Endothelial cell of umbilical vein (primary cell): Measurements from ENCODE around the gene MAGI1. TPM values are rescaled to one million over a fixed set of nuclear protein-coding genes. Genes with fewer than 3 reads are reported as not detected.

Source experiments
- BruUV-seq: library from RNA; stranded (reverse); fragments of 400-500 nt; replicated peaks from 2 replicates; lab custom pipeline; 2021; lab: Mats Ljungman, UMichigan
- CTCF ChIA-PET: fragments of 300-600, 350-600 bp; sonication (Branson Sonifier 250); formaldehyde crosslinking; loops from one replicate; lab custom pipeline; 2021; ENCODE audit warnings: antibody characterized with exemption, inconsistent platforms; lab: Charles Lee
- POLR2A ChIA-PET: fragments of 300-600, 350-600 bp; sonication (Branson Sonifier 250); formaldehyde crosslinking; loops from one replicate; lab custom pipeline; 2021; ENCODE audit warnings: antibody characterized with exemption, inconsistent platforms; lab: Charles Lee
- DNase-seq: peaks from one replicate; pipeline ENCODE4 v3.0.0-alpha.2; 2011; ENCODE audit warnings: low read depth, low spot score
- FAIRE-seq: peaks from 2 replicates; lab custom pipeline; 2011; peaks lifted over from hg19 to GRCh38; lab: Jason Lieb, UNC
- H2AFZ ChIP-seq: 2 replicates; pipeline ENCODE4 v1.6.0; 2012; ENCODE audit warnings: low read depth, low read length, control low read depth, inconsistent platforms
- H3K27ac ChIP-seq: 2 replicates; pipeline ENCODE4 v1.5.1; 2011; ENCODE audit warnings: low read depth, mild to moderate bottlenecking, control low read depth, low read length, moderate library complexity; ENCODE audit not compliant: insufficient read depth
- H3K27me3 ChIP-seq, 2 experiments: 2 replicates each; pipeline versions ENCODE4 v1.6.0 to v1.6.1; 2011; ENCODE audit warnings: low read length in 2 of 2, mixed read lengths in 1 of 2; ENCODE audit not compliant: control insufficient read depth in 2 of 2, insufficient read depth in 2 of 2
- H3K36me3 ChIP-seq, 2 experiments: 2 replicates in 1 of 2; 3 replicates in 1 of 2; pipeline ENCODE4 v1.5.1; 2011; ENCODE audit warnings: low read length in 2 of 2, mild to moderate bottlenecking in 1 of 2, moderate library complexity in 1 of 2; ENCODE audit not compliant: control insufficient read depth in 2 of 2, insufficient read depth in 2 of 2; ENCODE audit errors: extremely low read depth in 1 of 2
- H3K4me1 ChIP-seq: 3 replicates; pipeline ENCODE4 v1.5.1; 2011; ENCODE audit warnings: mild to moderate bottlenecking, low read length; ENCODE audit not compliant: control insufficient read depth, insufficient read depth; ENCODE audit errors: extremely low read depth
- H3K4me2 ChIP-seq: 2 replicates; pipeline ENCODE4 v1.6.1; 2011; ENCODE audit warnings: low read length, control low read depth, mixed read lengths; ENCODE audit not compliant: insufficient read depth
- H3K4me3 ChIP-seq, 3 experiments: fragments of 200-600 bp in 1 of 3; sonication (generic), shearing (Covaris generic) in 1 of 3; replicated peaks in 1 of 3; 2 replicates each; pipeline ENCODE4 v1.5.1; 2011 to 2016; ENCODE audit warnings: control low read depth in 3 of 3, low read length in 3 of 3, mild to moderate bottlenecking in 2 of 3, inconsistent platforms in 1 of 3, low read depth in 1 of 3, moderate library complexity in 1 of 3; ENCODE audit not compliant: insufficient read depth in 1 of 3
- H3K79me2 ChIP-seq: 2 replicates; pipeline ENCODE4 v1.6.0; 2012; ENCODE audit warnings: low read length, inconsistent platforms; ENCODE audit not compliant: control insufficient read depth, insufficient read depth
- H3K9ac ChIP-seq: replicated peaks from 2 replicates; pipeline ENCODE3; 2011; ENCODE audit warnings: low read length, control low read depth; ENCODE audit not compliant: insufficient read depth; ENCODE audit errors: extremely low read depth
- H3K9me1 ChIP-seq: replicated peaks from 3 replicates; pipeline ENCODE4 v1.6.0; 2011; ENCODE audit warnings: mild to moderate bottlenecking, low read length; ENCODE audit not compliant: control insufficient read depth, insufficient read depth; ENCODE audit errors: extremely low read depth
- H3K9me3 ChIP-seq: replicated peaks from 2 replicates; pipeline ENCODE4 v1.5.1; 2012; ENCODE audit warnings: low read length, inconsistent platforms; ENCODE audit not compliant: control insufficient read depth, insufficient read depth
- H4K20me1 ChIP-seq: replicated peaks from 2 replicates; pipeline ENCODE3; 2011; ENCODE audit warnings: mild to moderate bottlenecking, low read length; ENCODE audit not compliant: control insufficient read depth, insufficient read depth; ENCODE audit errors: extremely low read depth
- CTCF ChIP-seq, 2 donors: IDR thresholded peaks; 1 replicate in 1 of 2; 2 replicates in 1 of 2; pipeline ENCODE4 v1.5.1; 2011; ENCODE audit warnings: low read length in 2 of 2, mild to moderate bottlenecking in 2 of 2, moderate library complexity in 2 of 2, control low read depth in 1 of 2, inconsistent platforms in 1 of 2, low read depth in 1 of 2; ENCODE audit not compliant: insufficient read depth in 1 of 2; ENCODE audit errors: extremely low read depth in 1 of 2
- EZH2 ChIP-seq: IDR thresholded peaks from 2 replicates; pipeline ENCODE4 v1.6.1; 2012; ENCODE audit warnings: borderline replicate concordance, low read depth, mild to moderate bottlenecking, moderate library complexity, low read length, inconsistent platforms; ENCODE audit not compliant: severe bottlenecking
- FOS ChIP-seq: IDR thresholded peaks from 2 replicates; pipeline ENCODE4 v1.6.1; 2011; ENCODE audit warnings: mild to moderate bottlenecking, low read length, moderate library complexity, borderline replicate concordance; ENCODE audit not compliant: insufficient read depth
- GATA2 ChIP-seq: IDR thresholded peaks from 2 replicates; pipeline ENCODE4 v1.7.0; 2011; ENCODE audit warnings: low read depth, mild to moderate bottlenecking, moderate library complexity, mixed read lengths, low read length; ENCODE audit not compliant: insufficient read length, insufficient read depth
- JUN ChIP-seq: IDR thresholded peaks from 2 replicates; pipeline ENCODE4 v1.6.1; 2011; ENCODE audit warnings: borderline replicate concordance, low read depth; ENCODE audit not compliant: insufficient read length, insufficient read depth
- MAX ChIP-seq: IDR thresholded peaks from 2 replicates; pipeline ENCODE4 v1.6.1; 2011; ENCODE audit not compliant: insufficient read depth, insufficient read length
- MYC ChIP-seq: IDR thresholded peaks from one replicate; pipeline ENCODE4 v1.6.1; 2011; ENCODE audit warnings: mild to moderate bottlenecking, low read depth, low read length
- POLR2A ChIP-seq: IDR thresholded peaks from 2 replicates; pipeline ENCODE4 v1.6.1; 2012; ENCODE audit warnings: low read depth, mild to moderate bottlenecking, control low read depth, low read length
- POLR2AphosphoS5 ChIP-seq: IDR thresholded peaks from 2 replicates; pipeline ENCODE4 v1.6.1; 2012; ENCODE audit warnings: low read depth, mild to moderate bottlenecking, control low read depth, low read length, moderate library complexity; ENCODE audit not compliant: insufficient read depth
- dilution Hi-C: fragments of 300-500 bp; cut with MboI; formaldehyde crosslinking; loops from one replicate; pipeline ENCODE4 v1.15.0; 2019; ENCODE audit warnings: low sequenced_read_pairs; ENCODE audit not compliant: extremely low pct_ligation_motif_present
- intact Hi-C: fragments of 100-400 bp; cut with micrococcal nuclease; formaldehyde crosslinking; loops from one replicate; pipeline ENCODE4 v1.10.0; 2022
- polyA plus RNA-seq, 4 experiments: library from polyadenylated mRNA; depleted of rRNA in 3 of 4; stranded (reverse) in 3 of 4; unstranded in 1 of 4; fragments of >200 nt; gene quantifications; 2 replicates each; pipeline versions ENCODE4 v1.2.1 to v1.2.3, GENCODE V29; 2011 to 2012; ENCODE audit warnings: missing spikeins in 1 of 4
- total RNA-seq: library from RNA; stranded (reverse); gene quantifications from 2 replicates; pipeline ENCODE4 v1.2.3, GENCODE V29; 2021

The MAGI1 gene
- total and polyA plus RNA-seq, 2 donors (not counting 3 experiments of a cell fraction or from before 2014, with no cell fraction given), result 10.1 to 47.9 TPM

GRCh38 chr3:65955792-65956477 is 82.8 kb downstream of the MAGI1 start:
- Histone ChIP-seq H3K4me3 (peak overlapping the region in 1 of 3 experiments; percentile 29), H3K9ac (peak overlapping the region; percentile 13)

More at GRCh38 chr3:65955792-65956477, 82.8 kb downstream of the MAGI1 start:
- dilution Hi-C loops, result no loop called here
- Histone ChIP-seq H3K4me2 (peak overlapping the region; percentile 82), H4K20me1 (no peaks in the 10 kb centered on the region), H3K27ac (peak overlapping the region; percentile 70), H3K36me3 (no peaks in the 10 kb centered on the region), H3K9me3 (no peaks in the 10 kb centered on the region), H2AFZ (peak overlapping the region; percentile 24), H3K79me2 (peaks cover 5% of the 10 kb centered on the region), H3K27me3 (no peaks in the 10 kb centered on the region), H3K4me1 (peaks cover 62% of the 10 kb centered on the region), H3K9me1 (no peaks in the 10 kb centered on the region)
- BruUV-seq, result no TSS peak
- TF ChIP-seq POLR2AphosphoS5 (peak; percentile 39), FOS (peak; percentile 90), JUN (peak; percentile 36), CTCF (IDR thresholded peaks at IDR 0.05; ENCODE audit: extremely low read depth in 1 of 2, insufficient read depth in 1 of 2, low read depth in 1 of 2, low read length in 2 of 2) (no peak), MAX (no peak), MYC (no peak), GATA2 (peak; percentile 86), EZH2 (no peak), POLR2A (no peak)
- ChIA-PET CTCF (interaction anchor here (1.0 to 2.4 kb wide), 2 partner anchors 7 to 24 kb away, joined by 5 to 10 read pairs; no protein-coding TSS in a partner anchor), POLR2A (no interaction called here)
- FAIRE-seq (peak; percentile 49), DNase-seq (peak; percentile 46)
- intact Hi-C loops, result loop anchor here (1.0 kb wide), 1 partner anchor 8 kb away; no protein-coding TSS in a partner anchor
